IMR-90 (cell line): Measurements from ENCODE around the gene SLC25A11. TPM values are rescaled to one million over a fixed set of nuclear protein-coding genes. Genes with fewer than 3 reads are reported as not detected.

Experiments
- ATAC-seq: fragments of 200-7000 bp; cut with Tn5 transposase; 2 replicates; pipeline ENCODE4 v1.9.1; 2020; ENCODE audit warnings: low read depth, mild to moderate bottlenecking, moderate library complexity
- BruUV-seq: library from RNA; stranded (reverse); fragments of 400-500 nt; replicated peaks from 2 replicates; lab custom pipeline; 2021; lab: Mats Ljungman, UMichigan
- CTCF ChIA-PET: fragments of 300-600 bp; formaldehyde crosslinking; extraction: SDS; loops from one replicate; lab custom pipeline; 2021; ENCODE audit warnings: antibody characterized with exemption; lab: Yijun Ruan, JAX
- POLR2A ChIA-PET: fragments of 300-600 bp; sonication (Branson Sonifier 250); formaldehyde crosslinking; loops from one replicate; lab custom pipeline; 2022; ENCODE audit warnings: antibody characterized with exemption; ENCODE audit not compliant: unreplicated experiment; lab: Charles Lee
- DNase-seq: peaks from one replicate; pipeline ENCODE4 v3.0.0; 2013
- H2AFZ ChIP-seq: replicated peaks from 2 replicates; pipeline ENCODE3; 2013; ENCODE audit warnings: low read length, mild to moderate bottlenecking; ENCODE audit not compliant: poor library complexity
- H2AK5ac ChIP-seq: 2 replicates; pipeline ENCODE4 v1.6.1; 2013; ENCODE audit warnings: low read depth, low read length, inconsistent platforms
- H2AK9ac ChIP-seq: replicated peaks from 2 replicates; pipeline ENCODE3; 2013; ENCODE audit warnings: mild to moderate bottlenecking, low read depth, low read length, moderate library complexity; ENCODE audit not compliant: poor library complexity
- H2BK120ac ChIP-seq: 2 replicates; pipeline ENCODE4 v1.6.1; 2013; ENCODE audit warnings: low read depth, low read length, inconsistent platforms
- H2BK15ac ChIP-seq: 3 replicates; pipeline ENCODE4 v1.6.1; 2013; ENCODE audit warnings: low read depth, low read length, inconsistent platforms
- H2BK20ac ChIP-seq: 2 replicates; pipeline ENCODE4 v1.6.1; 2013; ENCODE audit warnings: low read depth, mild to moderate bottlenecking, inconsistent platforms, low read length, moderate library complexity
- H2BK5ac ChIP-seq: 2 replicates; pipeline ENCODE4 v1.6.1; 2013; ENCODE audit warnings: mild to moderate bottlenecking, low read depth, low read length, inconsistent platforms; ENCODE audit not compliant: poor library complexity, severe bottlenecking
- H3K14ac ChIP-seq: replicated peaks from 2 replicates; pipeline ENCODE4 v1.6.1; 2013; ENCODE audit warnings: low read depth, low read length, inconsistent platforms
- H3K18ac ChIP-seq: 2 replicates; pipeline ENCODE4 v1.6.1; 2013; ENCODE audit warnings: low read depth, low read length, control low read depth
- H3K23ac ChIP-seq: 2 replicates; pipeline ENCODE4 v1.6.1; 2013; ENCODE audit warnings: low read depth, low read length, inconsistent platforms
- H3K27ac ChIP-seq: 2 replicates; pipeline ENCODE4 v1.5.1; 2013; ENCODE audit warnings: mild to moderate bottlenecking, control low read depth, low read length; ENCODE audit not compliant: insufficient read depth
- H3K27me3 ChIP-seq: 2 replicates; pipeline ENCODE4 v1.6.1; 2013; ENCODE audit warnings: low read length; ENCODE audit not compliant: control insufficient read depth, insufficient read depth
- H3K36me3 ChIP-seq: 2 replicates; pipeline ENCODE4 v1.6.1; 2013; ENCODE audit warnings: low read length, mixed read lengths; ENCODE audit not compliant: control insufficient read depth, insufficient read depth
- H3K4ac ChIP-seq: 2 replicates; pipeline ENCODE4 v1.6.1; 2013; ENCODE audit warnings: low read depth, low read length, inconsistent platforms
- H3K4me1 ChIP-seq: 2 replicates; pipeline ENCODE4 v1.6.1; 2013; ENCODE audit warnings: low read length, mixed read lengths; ENCODE audit not compliant: control insufficient read depth, insufficient read depth
- H3K4me2 ChIP-seq: 2 replicates; pipeline ENCODE4 v1.6.1; 2013; ENCODE audit warnings: low read depth, mild to moderate bottlenecking, control low read depth, low read length, moderate library complexity
- H3K4me3 ChIP-seq: 2 replicates; pipeline ENCODE4 v1.5.1; 2013; ENCODE audit warnings: low read depth, mild to moderate bottlenecking, control low read depth, low read length, moderate library complexity; ENCODE audit not compliant: insufficient read depth
- H3K56ac ChIP-seq: 2 replicates; pipeline ENCODE4 v1.6.1; 2013; ENCODE audit warnings: low read length, inconsistent platforms; ENCODE audit not compliant: insufficient read depth; ENCODE audit errors: extremely low read depth
- H3K79me1 ChIP-seq, 2 experiments: 2 replicates each; pipeline ENCODE4 v1.6.1; 2013; ENCODE audit warnings: low read length in 2 of 2, inconsistent platforms in 1 of 2, low read depth in 1 of 2
- H3K9ac ChIP-seq: 2 replicates; pipeline ENCODE4 v1.6.1; 2013; ENCODE audit warnings: low read depth, low read length, control low read depth
- H3K9me1 ChIP-seq: 2 replicates; pipeline ENCODE4 v1.6.1; 2013; ENCODE audit warnings: low read length, inconsistent platforms; ENCODE audit not compliant: insufficient read depth
- H3K9me3 ChIP-seq: 2 replicates; pipeline ENCODE4 v1.6.1; 2013; ENCODE audit warnings: low read length; ENCODE audit not compliant: control insufficient read depth, insufficient read depth
- H4K20me1 ChIP-seq: 2 replicates; pipeline ENCODE4 v1.6.1; 2013; ENCODE audit warnings: low read length, inconsistent platforms; ENCODE audit not compliant: insufficient read depth
- H4K5ac ChIP-seq: 2 replicates; pipeline ENCODE4 v1.6.1; 2013; ENCODE audit warnings: mild to moderate bottlenecking, low read depth, low read length, control low read depth
- H4K8ac ChIP-seq, 2 experiments: 2 replicates each; pipeline ENCODE4 v1.6.1; 2013; ENCODE audit warnings: low read depth in 2 of 2, low read length in 2 of 2, control low read depth in 1 of 2, inconsistent platforms in 1 of 2
- H4K91ac ChIP-seq: 2 replicates; pipeline ENCODE4 v1.6.1; 2013; ENCODE audit warnings: low read depth, low read length, inconsistent platforms; ENCODE audit not compliant: insufficient read depth
- BHLHE40 ChIP-seq: fragments of 150-350 bp; IDR thresholded peaks from 2 replicates; pipeline ENCODE4 v1.6.1; 2016; ENCODE audit warnings: mild to moderate bottlenecking, low read depth, low read length
- CEBPB ChIP-seq: IDR thresholded peaks from 2 replicates; pipeline ENCODE4 v1.6.1; 2012; ENCODE audit warnings: low read depth, low read length, improper control_type of control experiment
- CHD1 ChIP-seq: IDR thresholded peaks from 2 replicates; pipeline ENCODE4 v1.6.1; 2012; ENCODE audit warnings: low read depth, low read length, improper control_type of control experiment
- FOS ChIP-seq: fragments of 150-350 bp; IDR thresholded peaks from 2 replicates; pipeline ENCODE4 v1.6.1; 2016; ENCODE audit warnings: low read depth, low read length
- MAFK ChIP-seq: IDR thresholded peaks from 2 replicates; pipeline ENCODE4 v1.6.1; 2012; ENCODE audit warnings: low read depth, low read length, improper control_type of control experiment
- MAZ ChIP-seq: IDR thresholded peaks from 2 replicates; pipeline ENCODE4 v1.6.1; 2012; ENCODE audit warnings: low read depth, mild to moderate bottlenecking, low read length, improper control_type of control experiment, moderate library complexity, borderline replicate concordance
- MXI1 ChIP-seq: IDR thresholded peaks from 2 replicates; pipeline ENCODE4 v1.6.1; 2012; ENCODE audit warnings: low read depth, mild to moderate bottlenecking, low read length, moderate library complexity, borderline replicate concordance
- POLR2A ChIP-seq: IDR thresholded peaks from 2 replicates; pipeline ENCODE4 v1.6.1; 2012; ENCODE audit warnings: mild to moderate bottlenecking, low read depth, low read length
- RAD21 ChIP-seq: IDR thresholded peaks from 2 replicates; pipeline ENCODE4 v1.6.1; 2012; ENCODE audit warnings: low read length, improper control_type of control experiment
- RCOR1 ChIP-seq: IDR thresholded peaks from 2 replicates; pipeline ENCODE4 v1.6.1; 2012; ENCODE audit warnings: mild to moderate bottlenecking, low read length, improper control_type of control experiment; ENCODE audit not compliant: insufficient replicate concordance
- RFX5 ChIP-seq: IDR thresholded peaks from 2 replicates; pipeline ENCODE4 v1.8.0; 2012; ENCODE audit warnings: low read depth, mild to moderate bottlenecking, low read length, moderate library complexity
- SMC3 ChIP-seq: fragments of 150-350 bp; IDR thresholded peaks from 2 replicates; pipeline ENCODE4 v1.6.1; 2016; ENCODE audit warnings: low read depth, mild to moderate bottlenecking, antibody characterized with exemption, low read length, moderate library complexity
- WGBS, 2 experiments: methylation state at CpG; one replicate each; pipeline versions ENCODE4 v1.1.5 to v1.1.7; 2013; ENCODE audit warnings: missing lambda C conversion rate in 2 of 2; ENCODE audit not compliant: insufficient read length in 1 of 2; ENCODE audit errors: extremely low coverage in 2 of 2; 5-methylcytosine and 5-hydroxymethylcytosine counted together
- dilution Hi-C: fragments of 300-500 bp; cut with HindIII; formaldehyde crosslinking; loops from one replicate; pipeline ENCODE4 v1.14.3; 2018; ENCODE audit warnings: low sequenced_read_pairs; ENCODE audit not compliant: unreplicated experiment
- in situ Hi-C: fragments of 300-500 bp; cut with MboI; formaldehyde crosslinking; loops from 3 replicates; pipeline ENCODE4 v1.14.3; 2019; ENCODE audit warnings: low sequenced_read_pairs, inconsistent platforms, mixed read lengths
- intact Hi-C: fragments of 100-400 bp; cut with micrococcal nuclease; formaldehyde crosslinking; loops from 2 replicates; pipeline ENCODE4 v1.10.0; 2022
- polyA plus RNA-seq, 3 experiments: library from polyadenylated mRNA; depleted of rRNA; stranded (reverse); fragments of >200 nt; gene quantifications; 2 replicates each; pipeline ENCODE4 v1.2.3, GENCODE V29; 2012; ENCODE audit warnings: low replicate concordance in 1 of 3
- total RNA-seq: library from RNA; depleted of rRNA; stranded (reverse); fragments of >200 nt; gene quantifications from 2 replicates; pipeline ENCODE4 v1.2.3, GENCODE V29; 2012
- TF ChIP-seq, protein P1 (sequence below): conservative IDR thresholded peaks from 2 replicates; pipeline ENCODE4 v1.5.1; 2012; ENCODE audit warnings: mild to moderate bottlenecking, low read depth, low read length, improper control_type of control experiment
- TF ChIP-seq, protein P2 (sequence below): fragments of 150-350 bp; IDR thresholded peaks from 2 replicates; pipeline ENCODE4 v1.6.1; 2016; ENCODE audit warnings: low read depth, mild to moderate bottlenecking, low read length, moderate library complexity, borderline replicate concordance

Gene SLC25A11
- total and polyA plus RNA-seq, 2 of the 4 experiments (the other 2 are of a cell fraction), result 35.0 to 62.2 TPM

DNA sequence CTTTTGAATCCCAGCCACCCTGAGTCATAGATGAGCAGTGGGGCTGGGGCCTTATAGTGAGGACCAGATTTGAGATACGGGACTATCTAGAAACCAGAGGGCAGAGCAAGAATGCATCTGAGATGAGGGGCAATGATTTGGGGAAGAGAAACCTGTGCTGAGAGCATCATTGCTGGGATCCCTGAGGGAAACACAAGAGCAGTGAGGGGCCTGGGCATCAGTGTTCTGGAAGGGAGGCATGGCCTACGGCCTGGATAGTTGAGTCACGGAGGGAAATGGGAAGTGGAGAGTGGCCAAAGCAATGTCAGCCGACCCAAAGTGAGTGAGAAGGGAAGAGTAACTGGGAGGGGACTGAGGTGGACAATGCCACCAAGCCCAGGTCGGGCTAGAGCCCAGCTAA is 42.5 kb upstream of the SLC25A11 start:
- Histone ChIP-seq H3K4me1 (peaks cover 4% of the 10 kb centered on the region; the same call in 1 of the 2 replicates), H3K9ac (no peak overlapping the region), H4K91ac (no peak overlapping the region), H2BK20ac (no peak overlapping the region), H2BK5ac (no peak overlapping the region), H3K9me1 (peaks cover 20% of the 10 kb centered on the region), H3K27ac (no peak overlapping the region), H3K56ac (no peak overlapping the region), H3K18ac (no peak overlapping the region), H3K4me3 (no peak overlapping the region), H4K20me1 (0 out of 2 replicates have a peak, but pooled peaks cover 9% of the 10 kb centered on the region), H3K79me1 (peaks cover 3 to 48% of the 10 kb centered on the region in 2 experiments; a peak in 3 of 4 replicates), H4K8ac (no peak overlapping the region), H3K27me3 (no peaks in the 10 kb centered on the region), H3K4me2 (no peak overlapping the region), H2AK5ac (no peak overlapping the region), H2AFZ (no peak overlapping the region), H3K4ac (no peak overlapping the region), H3K9me3 (no peaks in the 10 kb centered on the region), H4K5ac (no peak overlapping the region), H2BK120ac (no peak overlapping the region), H3K36me3 (peaks cover 42% of the 10 kb centered on the region), H3K14ac (no peak overlapping the region), H2AK9ac (no peak overlapping the region), H3K23ac (no peak overlapping the region), H2BK15ac (no peak overlapping the region)
- in situ Hi-C loops, result no loop called here
- ATAC-seq, result no peak
- dilution Hi-C loops, result no loop called here
- WGBS, 2 experiments, result 50% methylated on average over 1 of the region's 5 CpGs; no CpG with 5 or more reads in 1 of the 2 experiments
- TF ChIP-seq FOS (no peak), RCOR1 (no peak), RAD21 (no peak), MAZ (no peak), CHD1 (no peak), RFX5 (no peak), SMC3 (no peak), MAFK (no peak), MXI1 (no peak), BHLHE40 (no peak), CEBPB (no peak), POLR2A (no peak)
- TF ChIP-seq, protein P1, sequence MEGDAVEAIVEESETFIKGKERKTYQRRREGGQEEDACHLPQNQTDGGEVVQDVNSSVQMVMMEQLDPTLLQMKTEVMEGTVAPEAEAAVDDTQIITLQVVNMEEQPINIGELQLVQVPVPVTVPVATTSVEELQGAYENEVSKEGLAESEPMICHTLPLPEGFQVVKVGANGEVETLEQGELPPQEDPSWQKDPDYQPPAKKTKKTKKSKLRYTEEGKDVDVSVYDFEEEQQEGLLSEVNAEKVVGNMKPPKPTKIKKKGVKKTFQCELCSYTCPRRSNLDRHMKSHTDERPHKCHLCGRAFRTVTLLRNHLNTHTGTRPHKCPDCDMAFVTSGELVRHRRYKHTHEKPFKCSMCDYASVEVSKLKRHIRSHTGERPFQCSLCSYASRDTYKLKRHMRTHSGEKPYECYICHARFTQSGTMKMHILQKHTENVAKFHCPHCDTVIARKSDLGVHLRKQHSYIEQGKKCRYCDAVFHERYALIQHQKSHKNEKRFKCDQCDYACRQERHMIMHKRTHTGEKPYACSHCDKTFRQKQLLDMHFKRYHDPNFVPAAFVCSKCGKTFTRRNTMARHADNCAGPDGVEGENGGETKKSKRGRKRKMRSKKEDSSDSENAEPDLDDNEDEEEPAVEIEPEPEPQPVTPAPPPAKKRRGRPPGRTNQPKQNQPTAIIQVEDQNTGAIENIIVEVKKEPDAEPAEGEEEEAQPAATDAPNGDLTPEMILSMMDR, result no peak
- TF ChIP-seq, protein P2, sequence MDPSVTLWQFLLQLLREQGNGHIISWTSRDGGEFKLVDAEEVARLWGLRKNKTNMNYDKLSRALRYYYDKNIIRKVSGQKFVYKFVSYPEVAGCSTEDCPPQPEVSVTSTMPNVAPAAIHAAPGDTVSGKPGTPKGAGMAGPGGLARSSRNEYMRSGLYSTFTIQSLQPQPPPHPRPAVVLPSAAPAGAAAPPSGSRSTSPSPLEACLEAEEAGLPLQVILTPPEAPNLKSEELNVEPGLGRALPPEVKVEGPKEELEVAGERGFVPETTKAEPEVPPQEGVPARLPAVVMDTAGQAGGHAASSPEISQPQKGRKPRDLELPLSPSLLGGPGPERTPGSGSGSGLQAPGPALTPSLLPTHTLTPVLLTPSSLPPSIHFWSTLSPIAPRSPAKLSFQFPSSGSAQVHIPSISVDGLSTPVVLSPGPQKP, result no peak
- POLR2A ChIA-PET, result no interaction called here
- CTCF ChIA-PET, result interaction anchor here (0.7 kb wide), 1 partner anchor 25 kb away, joined by 4 read pairs; no protein-coding TSS in a partner anchor
- intact Hi-C loops, result no loop called here
- BruUV-seq, result no TSS peak
- DNase-seq, result no peak
